ENCODE data around the gene PPP1R7.

DNA sequence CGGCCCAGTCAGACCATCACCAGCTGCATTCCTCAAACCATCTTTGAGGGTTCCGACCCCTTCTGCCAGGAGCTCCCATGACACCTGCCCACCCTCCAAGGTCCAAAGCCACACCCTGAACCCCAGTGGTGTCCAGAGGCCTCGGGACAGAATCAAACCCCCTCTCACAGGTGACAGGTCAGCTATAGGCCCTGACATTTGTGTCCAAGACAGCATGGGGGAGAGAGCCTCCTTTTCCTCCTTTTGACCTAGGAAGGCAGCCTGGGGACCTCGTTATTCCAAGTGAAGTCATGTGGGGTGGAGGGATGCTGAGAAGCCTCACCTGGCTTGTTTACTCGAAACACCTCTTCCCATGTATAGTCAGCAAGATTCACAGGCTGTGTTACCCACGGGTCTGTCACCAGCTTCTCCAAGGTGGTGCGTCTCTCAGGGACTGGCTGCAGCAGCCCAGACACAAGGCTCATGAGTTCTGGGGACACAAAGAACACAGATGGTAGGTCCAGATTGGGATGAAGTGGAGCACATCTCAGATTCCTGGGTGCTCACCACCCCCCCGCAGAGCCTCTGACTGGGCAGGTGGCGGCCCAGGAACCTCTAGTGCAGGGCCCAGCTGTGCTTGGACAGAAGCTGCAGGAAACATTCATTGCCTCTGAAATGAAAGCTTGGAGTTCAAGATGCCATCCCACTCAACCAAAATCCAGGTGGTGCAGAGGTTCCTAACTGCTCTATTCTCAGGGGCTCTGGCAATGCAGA is 43.1 kb upstream of the PPP1R7 start:
- TF ChIP-seq, protein P1, sequence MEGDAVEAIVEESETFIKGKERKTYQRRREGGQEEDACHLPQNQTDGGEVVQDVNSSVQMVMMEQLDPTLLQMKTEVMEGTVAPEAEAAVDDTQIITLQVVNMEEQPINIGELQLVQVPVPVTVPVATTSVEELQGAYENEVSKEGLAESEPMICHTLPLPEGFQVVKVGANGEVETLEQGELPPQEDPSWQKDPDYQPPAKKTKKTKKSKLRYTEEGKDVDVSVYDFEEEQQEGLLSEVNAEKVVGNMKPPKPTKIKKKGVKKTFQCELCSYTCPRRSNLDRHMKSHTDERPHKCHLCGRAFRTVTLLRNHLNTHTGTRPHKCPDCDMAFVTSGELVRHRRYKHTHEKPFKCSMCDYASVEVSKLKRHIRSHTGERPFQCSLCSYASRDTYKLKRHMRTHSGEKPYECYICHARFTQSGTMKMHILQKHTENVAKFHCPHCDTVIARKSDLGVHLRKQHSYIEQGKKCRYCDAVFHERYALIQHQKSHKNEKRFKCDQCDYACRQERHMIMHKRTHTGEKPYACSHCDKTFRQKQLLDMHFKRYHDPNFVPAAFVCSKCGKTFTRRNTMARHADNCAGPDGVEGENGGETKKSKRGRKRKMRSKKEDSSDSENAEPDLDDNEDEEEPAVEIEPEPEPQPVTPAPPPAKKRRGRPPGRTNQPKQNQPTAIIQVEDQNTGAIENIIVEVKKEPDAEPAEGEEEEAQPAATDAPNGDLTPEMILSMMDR (IDR thresholded peaks at IDR 0.05): no peak
- TF ChIP-seq POLR2A (IDR thresholded peaks at IDR 0.05): no peak
